ENCODE results near the gene DPP10.

Gene DPP10

DNA sequence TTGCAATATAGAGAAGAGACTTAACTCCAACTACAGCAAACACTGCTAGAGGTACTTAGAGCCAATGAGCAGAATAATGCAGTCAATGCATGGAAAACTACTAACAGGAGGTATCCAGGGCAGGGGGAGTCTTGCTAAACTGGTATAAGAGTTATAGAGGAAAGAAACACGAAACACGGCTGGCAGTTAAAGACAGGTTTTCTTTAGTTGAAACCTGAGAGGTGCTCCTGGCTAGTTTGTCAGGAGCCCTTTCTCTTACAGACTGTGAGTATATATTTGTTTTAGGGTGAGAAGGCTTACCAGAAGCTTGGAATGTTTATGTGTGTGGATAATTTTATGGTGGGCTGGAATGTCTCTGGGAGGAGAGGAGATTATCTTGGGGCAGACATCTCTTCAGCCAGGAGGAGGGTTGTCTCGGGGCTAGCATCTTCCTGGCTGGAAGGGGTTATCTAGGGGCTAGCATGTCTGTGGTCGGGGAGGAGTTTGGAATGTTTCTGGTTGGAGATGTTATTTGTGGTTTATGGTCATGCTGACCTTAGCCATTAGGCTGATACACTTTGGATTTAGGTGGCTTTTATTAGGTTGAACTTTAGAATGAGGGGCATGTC is 1048.8 kb downstream of the DPP10 start:
- no peak for FAIRE-seq

DNA sequence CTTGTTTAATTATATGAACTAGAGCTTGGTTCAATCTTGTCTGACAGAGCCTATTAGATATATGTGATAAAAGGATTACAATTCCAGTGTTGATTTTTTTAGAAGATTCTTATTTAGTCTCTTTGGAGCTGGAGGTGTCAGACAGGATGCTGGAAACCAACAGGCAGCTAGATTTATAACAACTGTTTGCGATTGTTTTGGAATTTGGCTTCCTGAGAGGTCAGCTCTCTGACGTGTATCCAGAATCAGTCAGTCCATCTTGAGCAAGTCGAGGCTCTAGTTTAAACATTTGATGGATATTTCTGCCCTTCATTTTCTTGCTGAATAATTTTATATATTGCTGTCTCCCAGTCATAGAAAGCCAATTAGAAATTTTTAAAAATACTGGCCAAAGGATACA is 1062.9 kb downstream of the DPP10 start:
- FAIRE-seq: no peak

DNA sequence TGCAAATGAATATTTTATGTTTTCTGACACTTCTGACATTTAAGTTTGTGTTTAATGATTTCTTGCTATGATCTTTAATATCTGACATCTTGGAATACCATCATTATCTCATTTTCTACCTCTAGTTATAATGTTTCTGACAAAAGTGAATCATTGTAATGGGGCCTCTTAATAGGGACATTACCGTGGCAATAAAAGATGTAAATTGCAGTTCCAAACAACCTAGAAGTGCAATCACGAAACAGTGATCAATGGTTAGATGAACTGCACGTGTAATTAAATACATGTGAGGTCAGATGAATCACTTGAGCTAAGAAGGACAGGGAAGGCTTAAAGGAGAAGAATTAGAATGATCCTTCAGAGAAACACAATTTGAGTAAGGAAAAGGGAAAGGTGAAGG is 1078.3 kb downstream of the DPP10 start:
- FAIRE-seq: no peak

DNA sequence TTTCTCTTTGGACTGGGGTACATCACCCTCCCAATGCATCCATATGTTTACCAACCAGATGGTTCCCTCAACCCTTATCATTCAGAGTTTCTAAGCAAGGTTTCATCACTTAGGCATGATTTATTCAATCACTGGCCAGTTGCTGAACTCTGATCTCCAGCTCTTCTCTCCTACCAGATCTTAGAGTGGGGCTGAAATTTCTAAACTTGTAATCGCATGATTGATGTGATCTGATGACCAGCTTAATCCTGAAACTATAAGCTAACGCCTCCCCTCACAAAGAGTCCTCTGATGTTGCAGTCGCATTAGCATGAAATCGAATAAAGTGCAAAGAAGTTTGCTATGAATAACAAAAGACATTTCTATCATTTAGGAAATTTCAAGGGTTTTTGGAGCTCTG is 1082.0 kb downstream of the DPP10 start:
- FAIRE-seq: no peak

DNA sequence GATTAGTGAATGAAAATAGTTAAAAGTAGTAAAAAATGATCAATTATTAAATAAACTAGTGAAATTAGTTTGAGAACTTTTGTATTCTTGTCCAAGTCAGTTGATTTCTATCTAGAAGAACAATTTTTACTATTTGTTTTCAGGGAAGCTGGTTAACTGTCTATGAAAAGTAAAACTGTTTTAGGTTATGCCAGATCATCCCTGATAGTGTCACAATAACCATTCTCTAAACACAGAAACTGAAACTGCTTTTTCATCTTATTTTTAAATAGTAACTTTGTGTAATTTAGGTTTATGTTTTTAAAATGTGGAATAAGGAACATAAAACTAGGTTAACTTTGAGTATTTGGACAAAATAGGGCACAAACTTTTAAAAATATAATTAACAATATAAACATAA is 1087.2 kb downstream of the DPP10 start:
- no peak for FAIRE-seq

DNA sequence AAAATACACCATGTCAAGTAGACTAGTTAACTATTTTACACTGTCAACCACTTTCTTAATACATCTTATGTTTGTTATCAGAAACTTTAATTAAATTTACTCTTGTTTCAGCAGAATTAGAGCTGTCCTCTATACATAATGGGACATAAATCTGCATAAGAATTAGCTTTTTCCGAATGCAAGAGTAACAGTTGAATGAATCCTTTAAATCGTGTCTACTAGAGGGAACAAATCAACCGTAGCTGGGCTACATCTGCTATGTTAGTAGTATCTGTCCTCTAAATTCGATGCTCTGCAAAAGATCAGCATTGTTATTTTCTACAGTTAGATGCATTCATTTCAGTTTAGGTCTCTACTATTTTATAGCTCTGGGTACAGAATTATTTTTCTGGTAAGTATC is 1090.6 kb downstream of the DPP10 start:
- no peak for FAIRE-seq

DNA sequence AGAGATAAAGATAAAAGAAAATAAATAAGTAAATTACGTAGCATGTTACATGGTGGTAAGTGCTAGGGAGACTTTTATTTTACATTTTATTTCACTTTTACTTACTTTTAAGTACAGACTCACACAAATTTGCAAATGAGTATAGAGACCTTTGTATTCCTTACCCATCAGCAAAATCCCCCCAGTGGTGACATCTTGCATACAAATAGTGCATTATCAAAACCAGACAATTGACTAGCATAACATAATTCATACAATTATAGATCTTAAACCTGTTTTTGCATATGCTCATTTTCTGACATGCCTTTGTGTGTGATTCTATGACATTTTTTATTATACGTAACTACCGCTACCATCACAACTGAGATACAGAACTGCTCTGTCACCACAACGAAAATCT is 1099.4 kb downstream of the DPP10 start:
- FAIRE-seq: no peak

DNA sequence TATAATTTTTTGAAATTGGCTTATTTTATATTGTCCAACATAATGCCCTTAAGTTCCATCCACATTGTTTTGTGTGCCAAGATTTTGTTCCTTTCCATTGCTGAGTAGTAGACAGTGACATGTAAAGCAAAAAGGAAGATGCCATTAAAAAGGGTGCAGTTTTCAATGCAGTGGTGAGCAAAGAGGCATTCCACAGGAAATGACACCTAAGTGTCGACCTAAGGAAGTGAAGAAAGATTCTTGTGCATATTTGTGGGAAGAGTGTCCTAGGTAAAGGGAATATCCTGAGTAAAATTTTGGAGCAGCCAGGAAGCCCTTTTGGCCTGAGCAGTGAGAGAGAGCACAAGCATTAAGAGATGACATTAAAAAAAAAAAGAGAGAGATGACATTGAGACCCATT is 1099.9 kb downstream of the DPP10 start:
- no peak for FAIRE-seq

DNA sequence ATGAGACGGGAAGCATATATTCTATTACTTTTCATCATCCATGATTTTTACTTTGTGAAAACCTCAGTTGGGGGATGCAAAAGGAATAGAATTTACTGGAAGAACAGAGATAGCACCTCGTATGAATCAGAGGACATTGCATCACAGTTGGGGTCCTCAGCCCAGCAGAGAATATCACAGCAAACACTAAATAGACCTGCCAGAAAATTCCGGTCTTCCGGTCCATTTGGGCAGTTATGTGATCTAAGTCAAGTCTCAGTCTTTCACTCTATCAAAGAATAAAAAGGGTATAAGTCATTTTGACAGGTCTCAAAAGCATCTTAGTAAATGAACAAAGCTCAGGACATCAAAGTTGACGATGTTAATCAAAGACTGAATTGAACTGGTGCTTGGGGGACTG is 1100.6 kb downstream of the DPP10 start:
- no peak for FAIRE-seq

DNA sequence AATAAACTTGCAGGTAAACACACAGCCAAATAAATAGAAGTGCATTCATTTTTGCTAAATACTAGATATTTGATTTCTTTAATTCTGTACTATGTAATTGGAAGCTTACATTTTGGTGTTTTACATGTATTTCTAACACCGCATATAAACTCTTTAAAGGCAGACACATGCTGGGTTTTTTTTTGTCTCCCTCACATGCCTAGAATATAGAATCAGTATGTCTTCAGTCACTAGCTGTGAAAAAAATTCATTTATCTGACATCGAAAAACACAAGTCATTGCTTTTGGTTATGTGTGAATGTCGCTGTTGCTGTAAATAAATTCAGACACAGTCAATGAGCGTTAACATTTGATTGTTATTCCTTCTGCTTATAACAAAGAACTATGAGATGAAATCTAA is 1101.0 kb downstream of the DPP10 start:
- FAIRE-seq: no peak

DNA sequence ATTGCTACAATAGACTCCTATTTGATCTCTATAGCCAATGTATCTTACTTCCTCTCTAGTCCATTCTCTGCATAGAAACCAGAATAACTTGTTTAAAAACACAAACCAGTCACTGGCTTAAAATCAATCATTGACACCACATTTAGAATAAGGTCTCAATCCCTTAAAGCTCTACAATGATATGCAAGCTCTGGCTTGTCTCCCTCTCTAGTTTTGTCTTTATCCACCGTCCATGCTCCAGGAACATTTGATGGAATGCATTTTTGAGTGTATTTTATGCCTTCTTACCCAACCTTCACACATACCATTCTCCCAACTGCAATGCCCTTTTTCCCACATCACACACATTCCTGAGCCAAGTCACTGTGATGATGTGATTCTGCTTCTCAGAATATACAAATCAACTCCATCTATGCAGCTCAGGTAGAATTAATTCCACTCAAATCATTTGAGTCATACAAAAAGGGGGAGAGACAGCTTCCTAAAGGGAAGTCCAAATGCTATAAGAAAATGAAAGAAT is 1107.2 kb downstream of the DPP10 start:
- FAIRE-seq: no peak

DNA sequence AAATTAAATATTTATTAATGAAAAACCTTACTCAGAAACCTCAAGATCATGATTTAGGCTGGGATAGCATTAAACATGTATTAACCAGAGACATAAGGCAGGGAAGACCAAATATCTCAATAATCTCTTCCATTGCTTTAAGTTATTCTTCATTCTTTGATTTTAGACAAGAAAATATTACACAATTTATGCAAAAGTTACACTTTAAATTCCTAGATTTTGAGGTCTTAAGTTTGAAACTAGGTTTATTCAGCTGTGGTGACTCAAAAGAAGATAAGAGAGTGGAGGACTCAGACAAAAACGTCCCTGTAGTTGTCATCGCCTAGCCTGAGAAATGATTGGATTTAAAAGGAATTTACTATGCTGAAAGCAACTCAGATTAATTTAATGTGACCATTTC is 1110.3 kb downstream of the DPP10 start:
- FAIRE-seq: no peak

DNA sequence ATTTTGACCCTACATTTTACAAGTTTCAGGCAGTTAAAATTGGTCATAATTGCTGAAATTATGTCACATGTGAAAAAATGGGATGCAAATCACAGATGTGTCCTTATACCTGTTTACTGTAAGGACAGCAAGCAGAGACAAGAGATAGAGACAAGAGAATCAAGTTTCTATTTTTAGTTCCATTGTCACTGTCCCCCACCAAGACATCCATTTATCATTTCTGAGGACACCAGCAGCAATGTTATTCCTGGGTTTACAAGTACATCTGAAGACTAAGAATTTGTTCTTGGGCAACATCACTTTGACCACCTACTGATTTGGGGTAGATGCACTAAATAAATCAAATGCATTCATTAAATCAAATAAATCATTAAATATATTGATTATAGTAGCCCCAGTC is 1111.7 kb downstream of the DPP10 start:
- FAIRE-seq: no peak

DNA sequence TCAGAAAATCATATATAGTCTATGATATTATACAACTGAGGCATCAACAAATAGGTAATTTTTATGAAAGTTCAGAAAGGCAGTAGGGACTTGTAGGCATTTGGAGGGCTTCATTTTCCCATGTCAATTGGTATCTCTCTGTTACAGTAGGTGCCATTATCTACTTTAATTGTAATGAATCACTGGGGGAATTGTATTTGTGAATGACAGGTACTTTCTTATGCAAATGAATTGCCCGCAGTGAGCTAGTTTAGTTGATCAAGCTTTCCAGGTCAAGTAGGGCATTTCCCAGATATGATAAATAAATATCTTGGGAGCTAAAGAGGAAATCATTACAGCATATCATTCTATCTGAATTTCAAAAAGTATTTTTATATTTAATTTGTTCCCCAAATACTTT is 1116.3 kb downstream of the DPP10 start:
- no peak for FAIRE-seq

DNA sequence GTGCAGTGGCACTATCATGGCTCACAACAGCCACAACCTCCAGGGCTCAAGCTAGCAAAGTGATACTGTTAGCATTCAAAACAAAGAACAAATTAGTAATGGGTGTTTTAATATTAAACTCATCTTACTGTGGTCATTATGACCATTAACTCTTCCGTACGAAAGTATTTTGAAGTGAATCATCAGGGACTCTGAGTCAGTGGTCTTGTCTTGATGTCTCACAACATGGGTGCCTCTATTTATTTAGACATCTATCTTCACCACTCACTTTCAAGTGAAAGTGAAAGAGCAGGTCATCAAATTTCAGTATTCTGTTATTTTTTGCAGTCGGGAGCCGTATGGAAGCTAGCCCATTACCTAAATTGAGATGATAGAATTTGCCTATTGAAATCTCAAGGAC is 1118.2 kb downstream of the DPP10 start:
- FAIRE-seq: no peak

DNA sequence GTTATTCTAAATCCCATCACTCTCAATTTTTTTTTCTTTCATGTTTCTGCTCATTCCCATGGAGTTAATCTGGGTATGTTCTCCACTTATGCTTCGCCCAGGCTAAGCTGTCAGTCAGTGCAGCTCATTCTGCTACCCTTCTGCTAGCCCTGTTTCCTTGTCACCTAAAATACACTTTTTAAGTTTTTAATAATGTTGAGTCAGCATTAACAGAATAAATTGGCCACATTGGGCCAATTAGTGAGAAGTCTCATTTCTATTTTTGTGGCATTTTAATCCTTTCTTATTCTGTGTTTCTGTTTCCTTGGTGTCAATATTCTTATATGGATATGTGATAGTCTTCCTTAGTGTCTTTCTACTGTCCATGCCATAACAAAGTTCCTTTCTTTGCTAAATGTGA is 1126.2 kb downstream of the DPP10 start:
- FAIRE-seq: no peak

DNA sequence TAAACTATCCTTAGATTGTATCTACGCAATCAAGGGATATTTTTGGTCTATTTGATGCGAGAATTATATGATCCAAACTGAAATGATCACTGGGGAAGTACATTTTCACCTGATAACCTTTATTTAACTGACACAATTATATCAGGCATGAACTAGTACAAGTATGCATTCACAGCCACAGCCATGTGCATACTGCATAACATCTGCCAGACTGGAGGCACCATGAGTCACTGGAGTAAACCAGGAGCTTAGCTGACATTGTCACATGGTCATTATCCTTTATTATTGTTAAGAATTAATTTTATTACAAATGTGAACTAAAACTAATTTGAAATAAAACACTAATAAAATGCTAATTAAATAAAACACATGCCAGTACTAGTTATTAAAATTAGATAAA is 1127.1 kb downstream of the DPP10 start:
- FAIRE-seq: no peak

DNA sequence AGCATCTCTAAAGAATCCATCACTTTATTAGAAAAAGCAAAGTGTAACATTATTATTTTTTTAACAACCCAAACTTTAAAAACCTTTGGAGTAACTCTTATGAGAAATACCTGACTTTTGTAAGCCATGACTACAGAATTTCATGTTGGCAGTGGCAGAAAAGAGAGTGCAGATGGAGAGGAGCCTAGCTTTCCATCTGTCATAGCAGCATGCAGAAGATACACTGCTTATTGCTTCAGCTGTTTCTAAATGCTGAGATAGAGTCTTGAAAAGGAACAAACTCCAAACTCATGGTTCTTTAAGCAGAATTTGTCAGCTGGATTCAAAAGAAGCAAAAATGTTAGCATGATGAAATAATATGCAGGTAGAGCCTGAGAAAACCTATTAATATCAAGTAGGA is 1130.3 kb downstream of the DPP10 start:
- FAIRE-seq: no peak

DNA sequence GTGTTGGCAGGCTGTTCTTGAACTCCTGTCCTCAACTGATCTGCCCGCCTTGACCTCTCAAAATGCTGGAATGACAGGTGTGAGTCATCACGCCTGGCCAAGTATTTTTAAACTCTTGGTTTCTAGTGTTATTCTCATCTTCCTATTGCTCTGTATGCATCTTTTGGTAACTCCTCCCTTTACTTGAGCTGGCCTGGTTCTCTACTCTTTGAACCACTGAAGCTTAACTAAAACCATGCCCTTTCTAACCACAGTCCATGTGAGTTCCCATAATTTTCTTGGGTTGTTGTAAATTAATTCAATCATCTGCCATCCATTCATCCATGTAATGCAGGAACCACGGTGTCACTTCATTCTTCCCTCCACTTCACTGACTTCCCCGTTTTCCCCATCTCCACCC is 1131.3 kb downstream of the DPP10 start:
- FAIRE-seq: no peak

DNA sequence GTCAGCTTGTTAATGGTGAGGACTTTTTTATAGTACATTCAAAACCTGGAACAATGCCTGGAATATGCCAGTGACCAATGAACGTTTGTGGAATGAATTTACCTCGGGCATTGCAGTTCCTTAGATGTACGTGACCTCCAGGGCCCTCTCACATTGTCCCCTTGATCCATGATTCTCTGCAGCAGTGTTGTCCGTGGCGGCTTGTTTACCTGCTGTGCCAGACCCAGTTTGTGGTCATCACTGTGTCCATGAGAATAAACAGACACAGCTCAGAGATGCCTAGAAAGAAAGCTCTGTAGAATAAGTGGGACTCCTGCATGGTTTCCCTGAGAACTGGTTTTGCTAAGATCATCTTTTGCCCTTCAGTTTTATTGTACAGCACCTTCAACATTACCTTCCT is 1132.2 kb downstream of the DPP10 start:
- no peak for FAIRE-seq

DNA sequence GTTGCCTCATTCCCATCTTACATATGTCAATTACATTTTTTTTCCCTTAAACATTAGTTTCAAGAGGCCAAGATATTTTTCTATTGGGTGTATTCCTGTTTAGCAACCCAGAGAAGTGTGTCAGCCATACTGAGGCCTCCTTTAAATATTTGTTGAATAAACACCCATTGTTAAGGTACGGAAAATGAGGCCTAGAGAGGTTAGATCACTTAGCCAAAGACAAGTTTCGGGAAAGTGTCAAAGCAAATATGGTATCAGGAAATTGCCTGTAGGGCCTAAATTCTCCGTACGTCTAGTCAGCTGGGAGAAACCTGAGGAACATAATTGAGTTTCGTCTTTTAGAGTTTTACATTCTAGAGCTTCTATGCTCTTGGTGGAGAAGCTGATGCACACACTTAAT is 1138.3 kb downstream of the DPP10 start:
- FAIRE-seq: no peak

DNA sequence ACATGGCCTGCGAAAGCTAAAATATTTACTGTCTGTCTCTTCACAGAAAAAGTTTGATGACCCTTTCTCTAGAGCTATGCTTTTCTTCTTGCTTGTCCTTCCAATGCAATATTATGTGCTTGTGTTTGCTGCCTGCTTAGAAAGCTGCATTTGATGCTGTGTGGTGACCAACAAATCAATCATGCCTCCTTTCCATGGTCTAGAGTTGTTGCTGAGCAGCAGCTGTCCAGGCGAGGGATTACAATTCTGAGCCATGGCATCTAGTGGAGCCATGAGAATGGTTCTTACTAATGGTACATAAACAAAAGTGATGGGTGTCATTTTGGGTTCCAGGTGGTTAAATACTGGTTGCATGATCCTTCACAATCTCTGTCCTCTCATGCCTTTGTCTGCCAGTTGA is 1142.1 kb downstream of the DPP10 start:
- no peak for FAIRE-seq

DNA sequence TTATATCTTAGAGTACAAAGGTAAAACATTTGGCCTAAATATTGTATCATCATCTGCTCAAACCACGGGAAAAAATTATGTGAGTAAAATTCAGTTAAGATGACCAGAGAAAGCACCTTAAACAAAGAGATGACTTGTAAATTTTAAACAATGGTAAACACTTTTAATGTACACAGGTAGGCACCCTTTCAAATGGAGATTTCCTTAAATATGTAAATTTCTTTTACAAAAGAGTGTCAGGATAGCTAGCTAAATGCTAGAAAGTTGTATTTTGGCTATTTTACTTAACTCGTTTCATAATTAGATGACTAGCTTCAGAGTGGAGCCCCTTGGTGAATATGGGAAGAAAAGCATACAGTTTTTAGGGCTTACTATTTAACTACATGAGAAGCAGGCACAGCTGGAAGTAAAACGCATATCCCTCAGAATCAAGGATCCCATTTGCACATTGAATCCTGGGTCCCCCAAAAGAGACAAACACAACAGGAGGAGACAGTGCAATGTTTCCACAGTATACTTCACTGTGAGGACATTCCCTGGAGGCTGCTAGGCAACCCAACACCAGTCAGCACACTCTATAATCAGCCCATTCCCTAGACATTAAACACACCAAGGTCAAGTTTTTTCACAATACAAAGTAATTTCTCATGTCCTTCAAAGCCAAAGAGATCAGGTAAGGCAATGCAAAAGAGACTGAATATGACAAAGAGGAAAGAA is 1154.4 kb downstream of the DPP10 start:
- FAIRE-seq: no peak

DNA sequence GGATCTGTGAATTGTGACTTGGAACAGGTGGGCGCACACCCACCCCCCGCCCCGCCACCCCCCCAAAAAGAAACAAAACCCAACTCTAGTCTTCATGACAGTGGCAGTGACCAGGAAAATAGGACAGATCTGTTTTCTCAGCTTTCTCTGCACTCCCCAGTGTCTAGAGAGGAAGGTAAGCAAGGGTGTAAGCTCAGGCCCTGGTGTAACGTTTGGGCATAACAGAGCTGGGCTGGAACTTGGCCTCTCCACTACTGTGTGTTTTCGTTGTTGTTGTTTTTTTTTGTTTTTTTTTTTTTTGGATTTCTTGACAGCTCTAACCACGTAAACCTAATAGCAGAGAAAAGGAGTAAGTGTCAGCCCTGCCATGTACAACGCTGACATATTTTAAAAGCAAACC is 1160.8 kb downstream of the DPP10 start:
- FAIRE-seq: no peak

DNA sequence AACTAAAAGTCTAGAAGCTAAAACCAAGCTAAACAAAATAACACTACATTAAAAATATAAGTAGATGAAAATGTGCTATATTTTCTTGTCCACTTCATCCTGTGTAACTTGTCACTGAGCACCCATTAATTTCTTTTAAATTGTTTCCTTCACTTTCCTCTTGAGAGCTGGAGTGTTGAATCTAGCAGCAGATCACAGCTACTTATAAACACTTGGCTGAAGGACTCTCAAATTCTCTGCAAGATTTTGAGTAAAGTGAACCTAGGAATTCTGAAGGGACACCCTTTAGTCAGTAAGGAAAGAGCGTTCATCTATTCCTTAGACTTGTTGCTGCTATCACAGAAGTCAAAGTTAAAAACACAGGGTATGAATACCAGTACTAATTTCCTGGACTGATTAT is 1163.9 kb downstream of the DPP10 start:
- FAIRE-seq: no peak

All from G401.6 (cell line).